A549 (cell line): ENCODE results near the gene TSPAN4.

ENCODE experiments used
- CHD2 ChIP-seq: fragments of 150-350 bp; IDR thresholded peaks from 2 replicates; pipeline ENCODE4 v1.6.1; 2014; ENCODE audit warnings: low read length; ENCODE audit not compliant: partially characterized antibody
- FOXS1 ChIP-seq: fragments of 250-450 bp; sonication (Bioruptor Pico); IDR thresholded peaks from 2 replicates; pipeline ENCODE4 v1.5.0; 2020; ENCODE audit warnings: mild to moderate bottlenecking, moderate library complexity
- MAZ ChIP-seq: fragments of 150-350 bp; IDR thresholded peaks from 2 replicates; pipeline ENCODE4 v1.6.1; 2014; ENCODE audit warnings: antibody characterized with exemption, low read depth, low read length, borderline replicate concordance
- MYC ChIP-seq: IDR thresholded peaks from 2 replicates; pipeline ENCODE4 v1.6.1; 2012; ENCODE audit warnings: mild to moderate bottlenecking, inconsistent platforms, low read length, improper control_type of control experiment, borderline replicate concordance
- NR3C1 ChIP-seq: fragments of >200 bp; sonication (Bioruptor Twin); formaldehyde crosslinking; IDR thresholded peaks from 3 replicates; pipeline ENCODE4 v1.6.1; 2017
- PHF8 ChIP-seq: fragments of 200-600 bp; sonication (generic); IDR thresholded peaks from 2 replicates; pipeline ENCODE4 v1.6.1; 2016; ENCODE audit warnings: low read depth, mild to moderate bottlenecking, antibody characterized with exemption, moderate library complexity, borderline replicate concordance
- POLR2A ChIP-seq: IDR thresholded peaks from 2 replicates; pipeline ENCODE4 v1.6.1; 2012; ENCODE audit warnings: mild to moderate bottlenecking, low read length
- RCOR1 ChIP-seq: fragments of 150-350 bp; IDR thresholded peaks from 2 replicates; pipeline ENCODE4 v1.6.1; 2014; ENCODE audit warnings: antibody characterized with exemption, low read length, low read depth
- RNF2 ChIP-seq: fragments of 200-600 bp; sonication (generic); IDR thresholded peaks from 2 replicates; pipeline ENCODE4 v1.6.1; 2016; ENCODE audit warnings: low read depth, mild to moderate bottlenecking, antibody characterized with exemption, moderate library complexity, borderline replicate concordance
- TF ChIP-seq, protein P1 (sequence below): fragments of >200 bp; sonication (Bioruptor Twin); formaldehyde crosslinking; IDR thresholded peaks from 3 replicates; pipeline ENCODE4 v1.5.1; 2016
- TF ChIP-seq, protein P2 (sequence below): IDR thresholded peaks from 2 replicates; pipeline ENCODE4 v1.6.1; 2012; ENCODE audit warnings: low read depth, borderline replicate concordance
- TF ChIP-seq, protein P3 (sequence below): fragments of 200-600 bp; sonication (generic); IDR thresholded peaks from 2 replicates; pipeline ENCODE4 v1.6.1; 2016; ENCODE audit warnings: antibody characterized with exemption, mild to moderate bottlenecking, moderate library complexity

DNA sequence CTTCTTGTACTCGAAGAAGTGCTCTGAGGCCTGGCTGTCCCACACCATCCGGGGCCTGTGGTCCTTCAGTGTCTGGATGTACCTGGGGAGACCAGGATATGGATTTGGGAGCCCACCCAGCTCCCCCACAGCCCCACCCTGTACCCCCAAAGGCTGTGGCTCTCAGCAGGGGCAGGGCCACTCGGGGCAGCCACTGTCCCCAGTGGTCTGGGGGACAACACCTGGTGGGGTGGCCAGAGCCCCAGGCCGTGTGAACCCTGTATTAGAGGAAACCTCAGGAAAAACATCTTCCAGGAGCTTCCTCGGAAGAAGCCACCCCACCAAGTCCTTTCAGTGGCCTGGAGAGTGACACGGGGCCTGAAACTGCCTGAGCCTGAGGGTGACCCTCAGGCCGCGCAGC is 27.8 kb downstream of the TSPAN4 start:
- TF ChIP-seq, protein P1, sequence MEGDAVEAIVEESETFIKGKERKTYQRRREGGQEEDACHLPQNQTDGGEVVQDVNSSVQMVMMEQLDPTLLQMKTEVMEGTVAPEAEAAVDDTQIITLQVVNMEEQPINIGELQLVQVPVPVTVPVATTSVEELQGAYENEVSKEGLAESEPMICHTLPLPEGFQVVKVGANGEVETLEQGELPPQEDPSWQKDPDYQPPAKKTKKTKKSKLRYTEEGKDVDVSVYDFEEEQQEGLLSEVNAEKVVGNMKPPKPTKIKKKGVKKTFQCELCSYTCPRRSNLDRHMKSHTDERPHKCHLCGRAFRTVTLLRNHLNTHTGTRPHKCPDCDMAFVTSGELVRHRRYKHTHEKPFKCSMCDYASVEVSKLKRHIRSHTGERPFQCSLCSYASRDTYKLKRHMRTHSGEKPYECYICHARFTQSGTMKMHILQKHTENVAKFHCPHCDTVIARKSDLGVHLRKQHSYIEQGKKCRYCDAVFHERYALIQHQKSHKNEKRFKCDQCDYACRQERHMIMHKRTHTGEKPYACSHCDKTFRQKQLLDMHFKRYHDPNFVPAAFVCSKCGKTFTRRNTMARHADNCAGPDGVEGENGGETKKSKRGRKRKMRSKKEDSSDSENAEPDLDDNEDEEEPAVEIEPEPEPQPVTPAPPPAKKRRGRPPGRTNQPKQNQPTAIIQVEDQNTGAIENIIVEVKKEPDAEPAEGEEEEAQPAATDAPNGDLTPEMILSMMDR: no peak
- TF ChIP-seq PHF8 (no peak), POLR2A (no peak), MAZ (no peak), CHD2 (no peak), FOXS1 (no peak), RCOR1 (no peak), MYC (no peak), NR3C1 (no peak), RNF2 (no peak)
- TF ChIP-seq, protein P2, sequence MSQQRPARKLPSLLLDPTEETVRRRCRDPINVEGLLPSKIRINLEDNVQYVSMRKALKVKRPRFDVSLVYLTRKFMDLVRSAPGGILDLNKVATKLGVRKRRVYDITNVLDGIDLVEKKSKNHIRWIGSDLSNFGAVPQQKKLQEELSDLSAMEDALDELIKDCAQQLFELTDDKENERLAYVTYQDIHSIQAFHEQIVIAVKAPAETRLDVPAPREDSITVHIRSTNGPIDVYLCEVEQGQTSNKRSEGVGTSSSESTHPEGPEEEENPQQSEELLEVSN: no peak
- TF ChIP-seq, protein P3, sequence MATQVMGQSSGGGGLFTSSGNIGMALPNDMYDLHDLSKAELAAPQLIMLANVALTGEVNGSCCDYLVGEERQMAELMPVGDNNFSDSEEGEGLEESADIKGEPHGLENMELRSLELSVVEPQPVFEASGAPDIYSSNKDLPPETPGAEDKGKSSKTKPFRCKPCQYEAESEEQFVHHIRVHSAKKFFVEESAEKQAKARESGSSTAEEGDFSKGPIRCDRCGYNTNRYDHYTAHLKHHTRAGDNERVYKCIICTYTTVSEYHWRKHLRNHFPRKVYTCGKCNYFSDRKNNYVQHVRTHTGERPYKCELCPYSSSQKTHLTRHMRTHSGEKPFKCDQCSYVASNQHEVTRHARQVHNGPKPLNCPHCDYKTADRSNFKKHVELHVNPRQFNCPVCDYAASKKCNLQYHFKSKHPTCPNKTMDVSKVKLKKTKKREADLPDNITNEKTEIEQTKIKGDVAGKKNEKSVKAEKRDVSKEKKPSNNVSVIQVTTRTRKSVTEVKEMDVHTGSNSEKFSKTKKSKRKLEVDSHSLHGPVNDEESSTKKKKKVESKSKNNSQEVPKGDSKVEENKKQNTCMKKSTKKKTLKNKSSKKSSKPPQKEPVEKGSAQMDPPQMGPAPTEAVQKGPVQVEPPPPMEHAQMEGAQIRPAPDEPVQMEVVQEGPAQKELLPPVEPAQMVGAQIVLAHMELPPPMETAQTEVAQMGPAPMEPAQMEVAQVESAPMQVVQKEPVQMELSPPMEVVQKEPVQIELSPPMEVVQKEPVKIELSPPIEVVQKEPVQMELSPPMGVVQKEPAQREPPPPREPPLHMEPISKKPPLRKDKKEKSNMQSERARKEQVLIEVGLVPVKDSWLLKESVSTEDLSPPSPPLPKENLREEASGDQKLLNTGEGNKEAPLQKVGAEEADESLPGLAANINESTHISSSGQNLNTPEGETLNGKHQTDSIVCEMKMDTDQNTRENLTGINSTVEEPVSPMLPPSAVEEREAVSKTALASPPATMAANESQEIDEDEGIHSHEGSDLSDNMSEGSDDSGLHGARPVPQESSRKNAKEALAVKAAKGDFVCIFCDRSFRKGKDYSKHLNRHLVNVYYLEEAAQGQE: no peak
